Gastroesophageal sphincter (tissue), 3 donors: ENCODE results near the gene NUDT12.

Experiments used
- CTCF ChIP-seq, 4 experiments: fragments of 200-600 bp in 2 of 4; fragments of 450-650 bp in 2 of 4; sonication (generic) in 1 of 4; IDR thresholded peaks; one replicate each; pipeline ENCODE4 v1.5.1; 2017 to 2019; ENCODE audit warnings: antibody characterized with exemption in 4 of 4, mild to moderate bottlenecking in 2 of 4, moderate library complexity in 2 of 4
- EP300 ChIP-seq: sonication (generic); formaldehyde crosslinking; IDR thresholded peaks from one replicate; pipeline ENCODE4 v1.6.1; 2017; ENCODE audit warnings: antibody characterized with exemption, mild to moderate bottlenecking

DNA sequence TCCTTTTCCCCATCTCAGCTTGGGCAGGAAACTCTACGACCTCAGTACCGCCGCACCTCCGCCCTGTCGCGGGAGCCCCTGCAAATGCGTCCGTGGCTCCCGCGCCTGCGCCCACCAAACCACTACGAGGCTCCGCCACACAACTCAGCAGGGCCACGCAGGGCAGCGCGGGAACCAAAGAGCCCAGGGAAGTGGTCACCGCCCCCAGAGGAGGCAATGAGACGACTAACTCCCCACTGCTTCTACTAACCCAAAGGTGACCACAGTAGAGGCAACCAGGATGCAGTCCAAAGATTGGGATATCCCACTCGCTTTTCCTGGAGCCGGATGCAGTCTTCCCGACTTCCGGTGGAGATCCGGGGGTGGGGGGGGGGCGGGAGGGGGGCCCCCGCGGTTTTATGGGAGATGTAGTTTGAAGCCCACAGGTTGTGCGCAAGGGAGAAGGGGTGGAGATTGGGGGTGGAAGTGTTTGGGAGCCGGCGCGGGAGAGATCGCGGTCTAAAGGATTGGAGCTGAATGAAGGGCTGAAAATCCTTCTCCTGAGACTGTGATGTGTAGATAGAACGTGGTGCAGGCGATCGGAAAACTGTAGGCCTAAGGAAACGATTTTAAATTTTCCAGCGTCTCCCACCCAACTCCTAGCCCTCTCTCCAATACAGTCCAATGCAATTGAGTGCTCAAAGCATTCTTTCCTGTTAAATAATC, at the start of gene NUDT12:
- TF ChIP-seq CTCF (IDR thresholded peaks at IDR 0.05) (no peak), EP300 (no peak)
